ENCODE measurements around the gene RBCK1. TPM values are rescaled to one million over a fixed set of nuclear protein-coding genes. Genes with fewer than 3 reads are reported as not detected.
A peak's percentile ranks its signal among the peaks of the same experiment; 100 is the strongest.
"Not testable (repeated sequence)": the region's sequence is repeated elsewhere in the genome, so short reads cannot be mapped to it uniquely, and the experiment has no call there.

The RBCK1 gene
- total RNA-seq, 4 donors from 2014 or later: 75.7 to 85.6 (median 80.7) TPM

DNA sequence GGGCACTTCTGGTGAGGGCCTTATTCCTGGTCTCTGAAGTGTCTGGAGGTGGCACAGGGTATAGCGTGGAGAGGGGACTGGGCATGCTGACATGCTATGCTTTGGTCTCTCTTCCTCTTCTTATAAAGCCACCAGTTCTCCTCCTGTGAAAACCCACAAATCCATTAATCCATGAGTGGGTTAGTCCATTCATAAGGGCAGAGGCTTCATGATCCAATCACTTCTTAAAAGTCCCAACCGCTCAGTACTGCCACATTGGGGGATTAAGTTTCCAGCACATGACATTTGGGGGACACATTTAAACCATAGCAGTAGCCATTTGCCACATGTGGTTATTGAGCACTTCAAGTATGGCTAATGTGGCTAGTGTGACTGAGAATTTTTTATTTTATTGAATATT is 31.3 kb upstream of the RBCK1 start:
- Histone ChIP-seq H3K4me3 (no peak overlapping the region), H3K27me3 (peaks cover 0 to 29% (median 9%) of the 10 kb centered on the region in 4 donors), H3K4me1 (peaks cover 16 to 27% (median 20%) of the 10 kb centered on the region in 4 donors), H3K27ac (replicated peaks in 1 of 4) (no peak overlapping the region), H3K9me3 (no peaks in the 10 kb centered on the region), H3K36me3 (no peaks in the 10 kb centered on the region)
- no peak for TF ChIP-seq POLR2A (IDR thresholded peaks at IDR 0.05; ENCODE audit: low read depth)
- TF ChIP-seq, protein P1, sequence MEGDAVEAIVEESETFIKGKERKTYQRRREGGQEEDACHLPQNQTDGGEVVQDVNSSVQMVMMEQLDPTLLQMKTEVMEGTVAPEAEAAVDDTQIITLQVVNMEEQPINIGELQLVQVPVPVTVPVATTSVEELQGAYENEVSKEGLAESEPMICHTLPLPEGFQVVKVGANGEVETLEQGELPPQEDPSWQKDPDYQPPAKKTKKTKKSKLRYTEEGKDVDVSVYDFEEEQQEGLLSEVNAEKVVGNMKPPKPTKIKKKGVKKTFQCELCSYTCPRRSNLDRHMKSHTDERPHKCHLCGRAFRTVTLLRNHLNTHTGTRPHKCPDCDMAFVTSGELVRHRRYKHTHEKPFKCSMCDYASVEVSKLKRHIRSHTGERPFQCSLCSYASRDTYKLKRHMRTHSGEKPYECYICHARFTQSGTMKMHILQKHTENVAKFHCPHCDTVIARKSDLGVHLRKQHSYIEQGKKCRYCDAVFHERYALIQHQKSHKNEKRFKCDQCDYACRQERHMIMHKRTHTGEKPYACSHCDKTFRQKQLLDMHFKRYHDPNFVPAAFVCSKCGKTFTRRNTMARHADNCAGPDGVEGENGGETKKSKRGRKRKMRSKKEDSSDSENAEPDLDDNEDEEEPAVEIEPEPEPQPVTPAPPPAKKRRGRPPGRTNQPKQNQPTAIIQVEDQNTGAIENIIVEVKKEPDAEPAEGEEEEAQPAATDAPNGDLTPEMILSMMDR (IDR thresholded peaks at IDR 0.05): no peak
- no peak for DNase-seq (ENCODE audit: extremely low spot score)
- intact Hi-C loops (cut with DNase I): no loop called here
- 62% methylated on average over 2 of the region's 2 CpGs for WGBS

DNA sequence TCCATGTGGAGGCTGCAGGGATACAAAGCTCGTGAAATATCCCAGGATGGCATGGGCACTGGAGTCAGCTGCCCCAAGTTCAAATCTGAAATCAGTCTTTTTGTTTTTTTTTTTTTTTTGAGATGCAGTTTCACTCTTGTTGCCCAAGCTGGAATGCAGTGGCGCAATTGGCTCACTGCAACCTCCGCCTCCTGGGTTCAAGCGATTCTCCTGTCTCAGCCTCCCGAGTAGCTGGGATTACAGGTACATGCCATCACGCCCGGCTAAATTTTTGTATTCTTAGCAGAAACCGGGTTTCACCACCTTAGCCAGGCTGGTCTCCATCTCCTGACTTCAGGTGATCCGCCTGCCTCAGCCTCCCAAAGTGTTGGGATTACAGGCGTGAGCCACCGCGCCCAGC is 30.5 kb upstream of the RBCK1 start:
- H3K27me3 ChIP-seq: peaks cover 0 to 37% (median 11%) of the 10 kb centered on the region in 4 donors
- intact Hi-C loops (cut with DNase I); DNase-seq (ENCODE audit: extremely low spot score); H3K9me3 ChIP-seq; H3K4me3 ChIP-seq; H3K27ac ChIP-seq (replicated peaks in 1 of 4); H3K36me3 ChIP-seq: not testable (repeated sequence)
- 90% methylated on average over 12 of the region's 12 CpGs for WGBS
- peaks cover 13 to 26% (median 20%) of the 10 kb centered on the region in 4 donors for H3K4me1 ChIP-seq

DNA sequence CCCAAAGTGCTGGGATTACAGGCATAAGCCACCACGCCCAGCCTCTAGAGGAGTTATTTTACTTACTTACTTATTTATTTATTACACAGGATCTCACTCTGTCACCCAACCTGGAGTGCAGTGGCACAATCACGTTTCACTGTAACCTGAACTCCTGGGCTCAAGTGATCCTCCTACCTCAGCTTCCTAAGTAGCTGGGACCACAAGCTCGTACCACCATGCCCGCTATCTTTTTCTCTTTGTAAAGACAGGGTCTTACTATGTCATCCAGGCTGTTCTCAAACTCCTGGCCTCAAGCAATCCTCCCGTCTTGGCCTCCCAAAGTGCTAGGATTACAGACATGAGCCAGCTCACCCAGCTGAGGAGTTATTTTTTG is 29.1 kb upstream of the RBCK1 start:
- TF ChIP-seq POLR2A (IDR thresholded peaks at IDR 0.05; ENCODE audit: low read depth): no peak
- TF ChIP-seq POLR2AphosphoS5 (IDR thresholded peaks at IDR 0.05): no peak
- TF ChIP-seq EP300 (IDR thresholded peaks at IDR 0.05): no peak
- TF ChIP-seq, protein P1 (IDR thresholded peaks at IDR 0.05): no peak
- Histone ChIP-seq H3K27ac (replicated peaks in 1 of 4) (no peak overlapping the region), H3K4me1 (peaks cover 5 to 21% (median 19%) of the 10 kb centered on the region in 4 donors), H3K9me3 (no peaks in the 10 kb centered on the region), H3K27me3 (peaks cover 0 to 41% (median 11%) of the 10 kb centered on the region in 4 donors), H3K36me3 (no peaks in the 10 kb centered on the region), H3K4me3 (no peak overlapping the region)
- 77% methylated on average over 5 of the region's 5 CpGs for WGBS
- DNase-seq (ENCODE audit: extremely low spot score): no peak
- intact Hi-C loops (cut with DNase I): no loop called here

DNA sequence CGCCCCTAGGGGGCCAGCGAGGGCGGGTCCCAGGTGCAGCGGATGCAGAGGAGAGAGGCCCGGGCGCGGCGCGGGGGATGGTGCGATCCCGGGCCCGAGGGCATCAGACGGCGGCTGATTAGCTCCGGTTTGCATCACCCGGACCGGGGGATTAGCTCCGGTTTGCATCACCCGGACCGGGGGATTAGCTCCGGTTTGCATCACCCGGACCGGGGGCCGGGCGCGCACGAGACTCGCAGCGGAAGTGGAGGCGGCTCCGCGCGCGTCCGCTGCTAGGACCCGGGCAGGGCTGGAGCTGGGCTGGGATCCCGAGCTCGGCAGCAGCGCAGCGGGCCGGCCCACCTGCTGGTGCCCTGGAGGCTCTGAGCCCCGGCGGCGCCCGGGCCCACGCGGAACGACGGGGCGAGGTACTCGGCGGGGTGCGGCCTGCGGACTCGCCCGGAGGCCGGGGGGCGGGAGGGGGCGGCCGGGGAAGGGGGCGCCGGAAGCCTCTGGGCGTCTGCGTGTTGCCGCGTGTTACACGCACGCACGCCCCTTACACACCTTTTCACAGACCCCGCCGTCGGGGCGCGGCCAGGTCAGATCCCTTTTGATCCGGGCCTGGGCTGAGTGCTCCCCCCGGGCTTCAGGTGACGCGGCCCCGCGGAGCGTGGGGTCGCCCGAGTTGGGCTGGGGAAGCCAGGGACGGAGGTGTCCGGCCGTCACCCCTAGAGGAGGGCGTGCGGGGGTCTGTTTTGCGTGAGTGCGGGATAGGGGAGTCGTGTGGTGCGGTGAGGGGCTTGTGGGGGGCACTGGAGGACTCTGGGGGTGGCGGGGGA is 27.1 kb upstream of the RBCK1 start:
- peak overlapping the region in 3 of 4 donors; percentile 47 to 61 (median 53) for H3K27ac ChIP-seq (replicated peaks in 1 of 4)

More for the DNA sequence above, 27.1 kb upstream of the RBCK1 start:
- H3K4me1 ChIP-seq: peaks cover 5 to 21% (median 19%) of the 10 kb centered on the region in 4 donors
- no peak for DNase-seq (ENCODE audit: extremely low spot score)
- no peaks in the 10 kb centered on the region for H3K36me3 ChIP-seq
- no peaks in the 10 kb centered on the region for H3K9me3 ChIP-seq
- H3K4me3 ChIP-seq: peak overlapping the region; percentile 61 to 76 (median 65)
- peaks cover 0 to 41% (median 11%) of the 10 kb centered on the region in 4 donors for H3K27me3 ChIP-seq
- intact Hi-C loops (cut with DNase I): no loop called here
- under 1% methylated on average over 37 of the region's 93 CpGs for WGBS
- TF ChIP-seq POLR2AphosphoS5 (IDR thresholded peaks at IDR 0.05): peak in 1 of 2 donors; percentile 19
- TF ChIP-seq, protein P1 (IDR thresholded peaks at IDR 0.05): no peak
- no peak for TF ChIP-seq EP300 (IDR thresholded peaks at IDR 0.05)
- TF ChIP-seq POLR2A (IDR thresholded peaks at IDR 0.05; ENCODE audit: low read depth): no peak

Data from esophagus muscularis mucosa (tissue), 4 donors.